CD4-positive, alpha-beta T cell treated with Interleukin-15 for 4 hours (primary cell): ENCODE measurements around the gene FER.
"Not testable (repeated sequence)": the region's sequence is repeated elsewhere in the genome, so short reads cannot be mapped to it uniquely, and the experiment has no call there.

Experiments used
- DNase-seq: peaks from one replicate; pipeline ENCODE4 v3.0.0-alpha.2; 2020; ENCODE audit warnings: low spot score

Gene FER

DNA sequence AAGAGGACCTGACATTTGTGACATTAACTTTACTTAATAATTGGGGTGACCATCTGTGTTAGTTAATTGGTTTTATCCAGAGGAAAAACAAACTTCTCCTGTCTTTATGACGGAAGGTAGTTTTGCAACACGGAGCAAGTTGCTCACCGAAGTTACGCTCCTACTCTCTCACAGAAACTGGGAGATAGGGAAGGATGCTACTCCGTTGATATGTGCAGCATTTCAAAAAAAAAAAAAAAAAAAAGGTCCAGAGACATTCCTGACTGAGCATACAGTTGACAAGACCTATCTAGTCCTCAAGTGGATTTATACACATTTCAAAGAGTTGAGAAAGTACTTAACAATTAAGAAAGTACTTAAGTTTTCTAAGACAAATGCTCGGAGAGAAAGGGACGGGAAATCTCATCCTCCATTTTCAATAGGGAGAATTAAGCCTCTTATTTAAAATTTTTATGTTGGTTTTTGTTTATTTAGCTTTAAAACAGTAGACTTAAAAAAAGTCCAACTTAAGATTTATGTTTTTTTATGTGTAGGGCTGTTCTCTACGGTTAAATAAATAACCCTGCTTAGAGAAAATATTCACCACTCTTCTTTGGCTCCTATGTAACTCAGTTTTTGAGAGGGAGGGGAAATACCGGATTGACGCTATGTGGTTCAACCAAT, 455 bp upstream of the FER start:
- DNase-seq: no peak

DNA sequence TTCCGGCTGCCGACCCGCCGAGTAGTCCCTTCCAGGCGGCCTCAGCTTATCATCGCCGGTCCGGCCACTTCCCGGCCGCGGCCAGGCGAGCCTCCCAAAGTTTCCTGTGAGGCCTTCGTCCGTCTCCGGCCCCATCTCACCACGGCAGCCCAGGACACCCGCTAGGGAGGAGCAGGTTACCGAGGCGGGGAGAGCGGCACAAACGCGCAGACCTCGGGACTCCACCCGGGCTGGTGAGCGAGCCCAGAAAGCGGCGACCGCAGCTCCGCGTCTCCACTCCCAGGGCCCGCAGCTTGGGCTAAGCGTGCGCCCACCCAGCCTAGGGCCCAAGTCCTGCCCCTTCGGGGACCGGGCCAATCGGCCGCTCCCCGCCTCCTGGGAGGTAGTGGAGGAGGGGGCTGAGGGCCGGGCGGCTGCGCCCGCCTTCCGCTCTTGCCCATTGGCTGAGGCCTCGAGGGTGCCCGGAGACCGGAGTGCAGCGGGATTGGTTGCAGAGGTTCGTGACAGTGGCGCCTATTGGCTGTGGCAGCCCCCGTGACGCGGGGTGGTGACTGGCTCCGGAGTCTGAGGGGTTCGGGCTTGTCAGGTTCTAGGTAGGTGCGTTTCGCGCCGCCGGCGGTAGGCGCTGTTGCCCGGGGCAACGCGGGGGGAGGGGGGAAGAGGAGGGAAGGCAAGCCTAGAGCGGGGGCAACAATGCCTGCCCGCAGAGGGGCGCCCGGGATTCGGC, 867 bp downstream of the FER start:
- peak; percentile 98 for DNase-seq

DNA sequence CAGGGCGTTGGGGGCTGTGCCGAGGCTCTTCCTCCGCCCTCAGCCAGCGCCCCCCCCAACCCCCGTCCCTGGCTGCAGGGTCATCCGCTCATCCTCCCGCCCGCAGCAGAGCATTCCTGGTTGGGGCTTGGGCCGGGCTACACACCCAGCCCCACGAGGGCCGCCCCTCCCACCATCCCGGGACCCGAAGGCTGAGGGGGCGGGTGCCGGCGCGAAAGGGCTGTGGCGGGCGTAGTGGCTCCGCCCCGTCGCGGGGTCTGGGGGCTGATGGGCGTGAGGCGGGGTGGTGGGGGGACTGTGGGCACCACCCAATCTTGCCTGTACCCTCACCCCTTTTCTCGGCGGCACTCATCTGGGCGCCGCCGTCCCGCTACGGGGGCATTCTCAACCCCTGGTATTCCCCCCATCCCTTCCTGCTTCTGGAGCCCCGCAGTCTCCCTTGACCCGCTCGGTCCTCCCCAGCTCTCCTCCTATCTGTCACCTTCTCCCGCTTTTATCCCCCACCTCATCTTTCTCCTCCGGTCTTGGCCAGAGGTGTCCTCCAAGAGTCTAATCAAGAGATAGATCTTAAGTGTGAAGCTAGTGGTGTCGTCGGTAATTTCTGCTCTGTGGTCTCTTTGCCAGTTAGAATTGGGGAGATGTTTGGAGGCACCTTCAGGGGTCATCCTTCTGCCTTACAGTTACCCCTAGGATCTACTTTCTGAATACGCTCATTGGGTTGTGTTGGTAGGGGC, 1.6 kb downstream of the FER start:
- no peak for DNase-seq

DNA sequence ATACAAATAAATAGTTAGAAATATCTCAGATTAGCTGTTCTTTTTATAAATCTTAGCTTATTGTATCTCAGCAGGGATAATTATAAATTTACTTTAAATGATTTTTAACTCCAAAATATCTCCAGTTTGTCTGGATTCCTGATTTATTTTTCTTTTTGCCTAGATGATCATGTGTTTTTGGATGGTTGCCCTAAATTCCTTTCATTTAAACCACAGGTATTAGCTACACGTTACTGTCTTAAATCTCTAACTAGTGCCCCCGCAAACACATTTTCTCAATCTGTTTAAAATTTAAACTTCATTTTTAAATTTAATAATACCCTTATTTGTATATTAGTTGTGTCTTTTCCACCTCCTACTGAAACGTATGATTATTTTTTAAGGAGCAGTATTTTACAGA, 5.6 kb downstream of the FER start:
- DNase-seq: no peak

DNA sequence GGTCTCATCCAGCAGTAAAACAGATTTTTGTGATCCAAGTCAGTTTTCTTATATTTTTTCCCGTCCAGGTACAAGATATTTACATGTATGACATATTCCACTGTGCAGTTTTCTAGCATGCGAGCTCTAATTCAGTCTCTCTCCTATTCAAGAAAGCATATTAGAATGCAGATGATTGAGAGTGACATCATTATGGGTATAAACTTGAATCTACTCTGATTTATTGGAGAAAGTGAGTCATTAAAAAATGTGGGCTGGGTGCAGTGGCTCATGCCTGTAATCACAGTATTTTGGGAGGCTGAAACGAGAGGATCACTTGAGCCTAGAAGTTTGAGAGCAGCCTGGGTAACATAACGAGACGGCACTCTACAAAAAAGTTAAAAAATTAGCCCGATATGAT, 6.2 kb downstream of the FER start:
- DNase-seq: no peak

DNA sequence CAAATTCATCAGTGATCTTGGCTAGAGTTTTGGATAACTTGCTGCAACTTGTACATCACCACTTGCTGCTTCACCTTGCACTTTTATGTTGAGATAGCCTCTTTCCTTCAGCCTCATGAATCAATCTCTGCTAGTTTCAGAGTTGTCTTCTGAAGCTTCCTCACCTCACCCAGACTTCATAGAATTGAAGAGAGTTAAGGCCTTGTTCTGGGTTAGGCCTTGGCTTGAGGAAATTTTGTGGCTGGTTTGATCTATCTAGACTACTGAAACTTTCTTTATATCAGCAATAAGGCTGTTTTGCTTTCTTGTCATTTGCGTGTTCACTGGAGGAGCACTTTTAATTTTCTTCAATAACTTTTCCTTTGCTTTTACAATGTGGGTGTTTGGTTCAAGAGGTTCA, 12.8 kb downstream of the FER start:
- no peak for DNase-seq

DNA sequence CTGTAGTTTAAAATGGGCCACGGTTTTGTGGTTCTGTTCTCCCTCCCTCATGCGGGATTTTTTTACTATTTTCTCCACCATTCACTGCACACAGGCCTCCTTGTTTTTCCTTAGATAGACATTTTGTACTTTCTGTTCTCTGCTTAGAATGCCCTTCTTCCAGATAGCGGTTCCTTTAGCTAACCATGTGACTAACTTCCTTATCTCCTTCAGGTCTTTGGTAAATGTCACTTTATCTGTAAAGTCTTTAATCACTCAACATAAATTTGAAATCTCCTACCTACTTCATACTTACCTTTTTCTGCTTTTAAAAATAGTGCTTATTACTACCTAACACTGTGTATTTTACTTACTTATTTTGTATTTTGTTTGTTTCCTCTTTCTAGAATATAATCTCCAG, 15.0 kb downstream of the FER start:
- no peak for DNase-seq

DNA sequence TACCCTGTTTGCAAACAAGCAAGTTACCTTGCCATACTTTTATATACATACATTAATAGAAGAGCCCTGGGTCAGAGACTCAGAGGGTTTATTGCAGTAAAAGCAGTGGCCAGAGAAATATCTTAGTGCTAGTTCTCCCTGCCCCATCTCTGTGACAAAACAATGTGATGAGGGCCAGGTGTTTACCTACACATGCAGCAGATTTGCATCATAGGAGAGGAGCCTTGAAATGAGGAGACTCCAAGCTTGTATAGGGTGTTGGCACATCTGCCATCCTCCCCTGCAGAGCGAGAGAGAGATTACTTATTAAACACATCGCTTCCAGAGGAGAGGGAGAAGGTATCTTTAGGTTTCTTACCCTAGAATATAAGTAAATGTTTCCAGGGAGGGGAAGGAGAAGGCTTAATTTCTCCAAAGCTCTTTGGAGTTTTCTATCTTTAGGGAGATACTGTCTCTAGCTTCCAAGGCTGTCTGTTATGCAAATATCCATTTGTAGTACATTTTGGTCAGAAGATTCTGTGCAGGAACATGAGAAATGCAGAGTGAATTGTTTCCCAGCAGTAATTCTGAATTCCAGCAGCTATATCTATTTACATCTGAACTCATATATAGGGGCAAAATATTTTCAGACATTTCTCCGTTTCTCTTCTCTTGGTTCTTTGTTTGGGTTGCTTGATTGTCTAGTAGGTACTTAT, 15.7 kb downstream of the FER start:
- DNase-seq: no peak

DNA sequence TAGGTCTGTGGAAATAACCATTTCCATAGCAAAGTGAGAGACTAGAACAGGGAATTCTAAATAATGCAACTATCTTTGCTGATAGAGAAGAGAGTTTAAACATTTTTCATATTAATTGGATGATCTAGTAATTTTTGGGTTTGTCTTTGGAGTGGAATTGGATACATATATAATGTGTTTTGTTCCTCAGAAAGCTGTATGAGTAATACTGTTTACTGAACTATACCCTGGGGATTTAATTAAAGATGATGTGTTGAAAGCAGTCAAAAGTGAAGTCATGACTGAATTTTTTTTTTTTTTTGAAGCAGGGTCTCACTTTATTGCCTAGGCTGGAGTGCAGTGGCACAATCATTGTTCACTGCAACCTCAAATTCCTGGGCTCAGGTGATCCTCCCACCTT, 17.9 kb downstream of the FER start:
- no peak for DNase-seq

DNA sequence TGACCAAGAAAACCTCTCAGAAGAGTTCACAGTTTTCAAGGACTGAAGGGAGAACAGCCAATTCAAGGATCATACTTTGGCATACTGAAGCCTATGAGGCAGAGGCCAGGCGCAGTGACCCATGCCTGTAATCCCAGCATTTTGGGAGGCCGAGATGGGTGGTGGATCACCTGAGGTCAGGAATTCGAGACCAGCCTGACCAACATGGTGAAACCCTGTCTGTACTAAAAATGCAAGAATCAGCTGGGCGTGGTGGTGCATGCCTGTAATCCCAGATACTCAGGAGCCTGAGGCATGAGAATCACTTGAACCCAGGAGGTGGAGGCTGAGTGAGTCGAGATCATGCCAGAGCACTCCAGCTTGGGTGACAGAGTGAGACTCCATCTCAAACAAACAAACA, 19.2 kb downstream of the FER start:
- not testable (repeated sequence) for DNase-seq

DNA sequence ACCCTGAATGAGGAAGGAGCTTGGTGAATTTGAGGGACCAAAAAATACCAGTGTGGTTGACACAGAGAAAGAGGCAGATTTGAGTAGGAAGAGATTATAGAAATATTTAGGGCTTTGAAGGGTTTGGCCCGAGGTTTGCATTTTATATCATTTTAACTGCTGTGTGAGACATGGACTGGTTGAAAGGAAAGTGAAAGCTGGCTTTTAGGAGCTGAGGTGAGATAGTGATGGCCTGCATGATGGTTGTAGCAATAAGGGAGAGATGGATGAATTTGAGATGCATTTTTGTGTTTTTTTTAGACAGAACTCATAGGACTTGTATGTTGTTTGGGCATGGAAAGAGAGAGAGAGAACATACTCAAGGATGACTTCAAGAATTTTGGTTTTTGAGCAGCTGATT, 21.7 kb downstream of the FER start:
- DNase-seq: no peak

DNA sequence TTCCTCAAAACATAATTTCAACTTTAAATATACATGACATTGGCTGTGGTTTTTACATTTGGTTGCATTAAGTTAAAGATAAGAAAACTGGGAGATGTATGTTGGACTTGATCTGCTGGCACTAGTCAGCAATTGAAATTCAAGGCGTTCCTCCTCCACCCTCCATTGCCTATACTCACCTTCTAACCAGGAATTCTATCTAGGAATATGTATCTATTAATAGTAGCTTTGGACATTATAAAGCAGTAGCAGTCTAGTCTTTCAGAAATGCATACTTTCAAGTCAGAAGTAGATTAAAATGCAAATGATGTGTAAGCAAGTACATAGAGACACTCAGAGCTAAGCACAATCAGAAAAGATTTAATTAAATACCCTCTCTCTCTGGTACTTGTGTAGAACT, 24.9 kb downstream of the FER start:
- DNase-seq: no peak

DNA sequence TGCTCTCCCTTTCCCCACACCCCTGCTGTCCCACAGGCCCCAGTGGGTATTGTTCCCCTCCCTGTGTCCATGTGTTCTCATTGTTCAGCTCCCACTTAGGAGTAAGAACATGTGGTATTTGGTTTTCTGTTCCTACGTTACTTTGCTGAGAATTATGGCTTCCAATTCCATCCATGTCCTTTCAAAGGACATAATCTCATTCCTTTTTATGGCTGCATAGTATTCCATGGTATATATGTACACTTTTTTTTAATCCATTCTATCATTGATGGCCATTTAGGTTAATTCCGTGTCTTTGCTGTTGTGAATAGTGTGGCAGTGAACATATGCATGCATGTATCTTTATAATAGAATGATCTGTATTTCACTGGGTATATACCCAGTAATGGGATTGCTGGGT, 25.6 kb downstream of the FER start:
- no peak for DNase-seq

DNA sequence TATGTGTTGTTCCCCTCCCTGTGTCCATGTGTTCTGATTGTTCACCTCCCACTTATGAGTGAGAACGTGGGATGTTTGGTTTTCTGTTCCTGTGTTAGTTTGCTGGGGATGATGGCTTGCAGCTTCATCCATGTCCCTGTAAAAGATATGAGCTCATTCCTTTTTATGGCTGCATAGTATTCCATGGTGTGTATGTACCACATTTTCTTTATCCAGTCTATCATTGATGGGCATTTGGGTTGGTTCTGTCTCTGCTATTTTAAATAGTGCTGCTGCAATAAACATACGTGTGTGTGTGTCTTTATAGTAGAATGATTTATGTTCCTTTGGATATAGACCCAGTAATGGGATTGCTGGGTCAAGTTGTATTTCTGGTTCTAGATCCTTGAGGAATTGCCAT, 26.4 kb downstream of the FER start:
- DNase-seq: not testable (repeated sequence)

DNA sequence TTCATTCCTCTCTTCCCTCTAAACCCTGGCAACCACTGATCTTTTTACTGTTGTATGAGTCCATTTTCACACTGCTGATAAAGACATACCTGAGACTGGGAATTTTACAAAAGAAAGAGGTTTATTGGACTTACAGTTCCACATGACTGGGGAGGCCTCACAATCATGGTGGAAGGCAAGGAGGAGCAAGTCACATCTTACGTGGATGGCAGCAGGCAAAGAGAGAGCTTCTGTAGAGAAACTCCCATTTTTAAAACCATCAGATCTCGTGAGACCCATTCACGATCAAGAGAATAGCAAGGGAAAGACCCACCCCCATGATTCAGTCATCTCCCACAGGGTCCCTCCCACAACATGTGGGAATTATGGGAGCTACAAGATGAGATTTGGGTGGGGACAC, 29.9 kb downstream of the FER start:
- not testable (repeated sequence) for DNase-seq

DNA sequence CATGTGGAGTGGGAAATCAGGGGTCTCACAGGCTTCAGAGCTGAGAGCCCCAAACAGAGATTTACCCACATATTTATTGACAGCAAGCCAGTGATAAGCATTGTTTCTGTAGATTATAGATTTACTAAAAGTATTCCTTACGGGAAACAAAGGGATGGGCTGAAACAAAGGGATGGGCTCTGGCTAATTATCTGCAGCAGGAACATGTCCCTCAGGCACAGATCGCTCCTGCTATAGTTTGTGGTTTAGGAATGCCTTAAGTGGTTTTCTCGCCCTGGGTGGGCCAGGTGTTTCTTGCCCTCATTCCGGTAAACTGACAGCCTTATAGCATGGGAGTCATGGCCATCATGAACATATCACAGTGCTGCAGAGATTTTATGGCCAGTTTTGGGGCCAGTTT, 36.9 kb downstream of the FER start:
- not testable (repeated sequence) for DNase-seq

DNA sequence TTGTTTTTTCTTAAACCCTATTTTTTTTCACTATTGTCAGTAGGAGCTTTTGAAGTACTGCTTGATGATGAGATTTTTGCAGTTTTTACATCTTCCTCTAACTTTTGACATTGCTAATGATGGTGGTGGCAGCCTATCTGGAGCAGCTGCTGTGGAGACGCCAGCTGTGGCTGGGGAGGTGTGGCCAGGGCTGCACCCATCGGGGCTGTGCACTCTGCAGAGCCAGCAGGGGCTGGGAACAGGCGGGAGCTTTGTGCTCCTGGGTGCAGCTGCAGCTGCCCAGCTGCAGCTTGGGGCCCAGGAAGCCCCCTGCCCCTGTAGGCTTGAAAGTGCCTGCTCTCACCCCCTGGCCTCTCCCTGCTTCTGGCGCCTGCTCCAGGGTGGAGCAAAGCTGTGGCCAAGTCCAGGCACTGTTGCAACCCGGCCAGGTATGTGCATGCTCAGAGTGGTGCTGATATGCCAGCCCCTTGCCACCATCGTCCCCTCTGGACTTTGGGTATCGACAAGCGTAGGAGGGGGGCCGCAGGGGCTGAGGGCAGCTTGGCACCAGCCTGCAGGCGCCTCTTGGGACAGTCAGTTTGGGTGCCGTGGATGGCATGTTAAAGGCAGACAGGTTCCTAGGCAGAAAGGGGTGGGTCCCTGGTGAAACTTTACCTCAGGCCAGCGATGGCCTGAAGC, 39.2 kb downstream of the FER start:
- DNase-seq: no peak

DNA sequence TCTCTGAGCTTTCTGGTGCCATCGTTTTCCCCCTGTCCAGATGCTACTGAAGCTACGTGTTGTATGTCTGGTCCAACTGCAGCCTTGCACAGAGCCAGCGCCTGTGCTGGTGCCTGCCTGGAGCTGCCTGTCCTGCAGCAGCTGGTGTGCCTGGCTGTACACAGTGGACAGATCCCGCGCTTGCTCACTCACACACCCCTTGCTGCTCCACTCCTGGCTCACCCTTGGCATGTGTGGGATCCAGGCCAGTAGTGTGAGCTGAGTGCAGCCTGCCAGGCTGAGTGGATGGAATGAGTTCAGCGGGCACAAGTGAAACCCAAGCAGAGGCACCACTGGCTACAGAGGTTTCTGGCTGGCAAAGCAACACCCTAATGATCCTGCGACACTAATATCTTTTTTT, 40.4 kb downstream of the FER start:
- DNase-seq: no peak

DNA sequence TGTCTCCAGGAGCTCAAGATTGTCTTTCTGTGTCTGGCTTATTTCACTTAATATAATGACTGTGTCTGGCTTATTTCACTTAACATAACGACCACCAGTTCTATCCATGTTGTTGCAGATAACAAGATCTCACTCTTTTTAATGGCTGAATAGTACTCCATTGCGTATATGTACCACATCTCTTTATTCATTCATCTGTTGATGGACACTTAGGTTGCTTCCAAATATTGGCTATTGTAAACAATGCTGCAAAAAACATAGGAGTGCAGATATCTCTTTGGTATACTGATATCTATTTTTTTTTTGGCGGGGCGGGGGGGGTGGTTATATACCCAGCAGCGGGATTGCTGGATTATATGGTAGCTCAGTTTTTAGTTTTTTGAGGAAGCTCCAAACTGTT, 45.5 kb downstream of the FER start:
- no peak for DNase-seq

DNA sequence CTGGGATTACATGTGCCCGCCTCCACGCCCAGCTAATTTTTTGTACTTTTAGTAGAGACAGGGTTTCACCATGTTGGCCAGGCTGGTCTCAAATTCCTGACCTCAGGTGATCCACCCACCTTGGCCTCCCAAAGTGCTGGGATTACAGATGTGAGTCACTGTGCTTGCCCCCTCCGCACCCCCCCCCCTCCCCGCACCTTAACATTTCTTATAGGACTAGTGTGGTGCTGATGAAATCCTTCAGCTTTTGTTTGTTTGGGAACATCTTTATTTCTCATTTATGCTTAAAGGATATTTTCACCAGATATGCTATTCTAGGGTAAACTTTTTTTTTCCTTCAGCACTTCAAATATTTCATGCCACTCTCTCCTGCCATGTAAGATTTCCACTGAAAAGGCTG, 46.7 kb downstream of the FER start:
- not testable (repeated sequence) for DNase-seq

DNA sequence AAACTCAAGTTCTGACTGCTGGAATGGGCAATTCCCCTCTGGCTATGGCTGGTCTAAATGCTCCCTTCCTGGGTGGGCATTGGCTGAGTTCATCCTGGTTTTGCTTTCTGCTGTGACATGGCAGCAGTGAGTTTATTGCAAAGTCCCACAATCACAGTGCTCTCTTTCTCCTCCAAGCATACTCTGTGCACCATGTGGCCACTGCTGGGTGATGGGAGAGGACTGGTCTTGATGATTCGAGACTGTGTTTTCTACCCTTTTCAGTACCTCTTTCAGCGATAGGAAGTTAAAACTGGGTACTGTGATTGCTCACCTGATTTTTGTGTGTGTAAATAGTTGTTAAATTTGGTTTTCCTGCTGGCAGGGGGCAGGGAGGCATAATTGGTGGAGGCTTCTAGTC, 49.7 kb downstream of the FER start:
- DNase-seq: no peak

DNA sequence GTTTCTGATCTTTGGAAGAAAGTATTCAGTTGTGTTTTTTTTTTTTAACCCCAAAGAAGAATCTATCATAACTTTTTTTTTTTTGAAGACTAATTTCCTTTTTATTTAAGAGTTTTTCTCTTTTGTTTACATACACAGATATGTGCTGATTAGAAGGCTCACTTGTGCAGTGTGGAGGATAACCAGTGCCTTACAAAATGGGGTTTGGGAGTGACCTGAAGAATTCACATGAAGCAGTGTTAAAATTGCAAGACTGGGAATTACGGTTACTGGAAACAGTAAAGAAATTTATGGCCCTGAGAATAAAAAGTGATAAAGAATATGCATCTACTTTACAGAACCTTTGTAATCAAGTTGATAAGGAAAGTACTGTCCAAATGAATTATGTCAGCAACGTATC, 50.3 kb downstream of the FER start:
- no peak for DNase-seq
